IgD-negative memory B cell (primary cell): Measurements from ENCODE around the gene DIRAS2. TPM values are rescaled to one million over a fixed set of nuclear protein-coding genes. Genes with fewer than 3 reads are reported as not detected.
"Not testable (repeated sequence)": the region's sequence is repeated elsewhere in the genome, so short reads cannot be mapped to it uniquely, and the experiment has no call there.

Experiments
- H3K27ac Mint-ChIP-seq, 3 donors: one replicate each; pipeline ENCODE4 v1.8.0; 2020 to 2022; ENCODE audit warnings: mild to moderate bottlenecking in 3 of 3, mixed read lengths in 3 of 3, moderate library complexity in 1 of 3
- H3K27me3 Mint-ChIP-seq: one replicate; pipeline ENCODE4 v1.8.0; 2021; ENCODE audit warnings: mixed read lengths
- H3K36me3 Mint-ChIP-seq: one replicate; pipeline ENCODE4 v1.8.0; 2020; ENCODE audit warnings: mild to moderate bottlenecking, mixed read lengths
- H3K4me1 Mint-ChIP-seq, 3 donors: one replicate each; pipeline ENCODE4 v1.8.0; 2020 to 2022; ENCODE audit warnings: mixed read lengths in 3 of 3, mild to moderate bottlenecking in 1 of 3
- H3K4me3 Mint-ChIP-seq, 4 donors: one replicate each; pipeline ENCODE4 v1.8.0; 2020 to 2022; ENCODE audit warnings: mild to moderate bottlenecking in 4 of 4, mixed read lengths in 4 of 4, moderate library complexity in 3 of 4
- H3K9me3 Mint-ChIP-seq, 3 donors: one replicate each; pipeline ENCODE4 v1.8.0; 2020 to 2021; ENCODE audit warnings: mixed read lengths in 3 of 3, mild to moderate bottlenecking in 1 of 3
- polyA plus RNA-seq: library from polyadenylated mRNA; unstranded; fragments of 300-500 nt; fragmentation: Illumina TruSeq; gene quantifications from one replicate; pipeline ENCODE4 v1.2.3, GENCODE V29; 2021

The DIRAS2 gene
- polyA plus RNA-seq: not detected

- Mint-ChIP-seq H3K4me1 (peaks cover 6 to 10% (median 7%) of the 10 kb centered on the region in 3 donors), H3K9me3 (no peaks in the 10 kb centered on the region), H3K4me3 (peak within 1 kb of the TSS in 3 of 4 donors; percentile 76 to 91 (median 89)), H3K27ac (no peak within 1 kb of the TSS), H3K27me3 (peaks cover 31% of the 10 kb centered on the region), H3K36me3 (no peaks in the 10 kb centered on the region)
These were observed at the start of gene DIRAS2 for GRCh38 chr9:90642570-90643539. DIRAS2 (minus strand) TSS chr9:90642824; CDS start chr9:90613827, 28,997 bp downstream.

DNA sequence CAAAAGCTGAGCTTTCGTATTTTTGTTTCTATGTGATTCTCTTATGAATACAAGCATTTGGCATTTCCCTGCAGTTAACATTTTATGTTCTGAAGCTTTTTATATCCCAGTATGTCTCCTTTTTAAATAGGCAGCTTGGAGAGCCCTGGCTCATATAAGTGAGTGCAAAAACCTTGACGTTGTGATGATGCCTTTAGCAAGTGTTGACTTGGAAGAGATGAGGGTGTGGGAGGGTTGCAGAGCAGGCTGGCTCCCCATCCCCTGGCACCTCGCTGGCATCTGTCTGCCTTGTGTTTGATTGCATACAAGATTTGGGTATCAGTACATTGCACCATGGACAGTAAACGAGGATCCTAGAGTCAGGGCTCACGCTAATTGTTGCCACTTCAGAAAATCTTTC is 42.1 kb upstream of the DIRAS2 start:
- no peak overlapping the region for H3K4me3 Mint-ChIP-seq
- peaks cover 0 to 7% (median 4%) of the 10 kb centered on the region in 3 donors for H3K9me3 Mint-ChIP-seq
- no peaks in the 10 kb centered on the region for H3K36me3 Mint-ChIP-seq
- H3K27me3 Mint-ChIP-seq: peaks cover 8% of the 10 kb centered on the region
- no peaks in the 10 kb centered on the region for H3K4me1 Mint-ChIP-seq
- H3K27ac Mint-ChIP-seq: no peak overlapping the region

- H3K36me3 Mint-ChIP-seq: no peaks in the 10 kb centered on the region
- H3K27me3 Mint-ChIP-seq: peaks cover 8% of the 10 kb centered on the region
- H3K9me3 Mint-ChIP-seq: peaks cover 0 to 7% (median 4%) of the 10 kb centered on the region in 3 donors
- no peaks in the 10 kb centered on the region for H3K4me1 Mint-ChIP-seq
- H3K4me3 Mint-ChIP-seq: no peak overlapping the region
- no peak overlapping the region for H3K27ac Mint-ChIP-seq
These were observed 41.5 kb upstream of the DIRAS2 start for GRCh38 chr9:90684106-90684505.

- no peak overlapping the region for H3K27ac Mint-ChIP-seq
- no peaks in the 10 kb centered on the region for H3K4me1 Mint-ChIP-seq
- H3K9me3 Mint-ChIP-seq: no peaks in the 10 kb centered on the region
- no peaks in the 10 kb centered on the region for H3K36me3 Mint-ChIP-seq
- no peak overlapping the region for H3K4me3 Mint-ChIP-seq
- H3K27me3 Mint-ChIP-seq: peaks cover 2% of the 10 kb centered on the region
These were observed 37.9 kb upstream of the DIRAS2 start for GRCh38 chr9:90680534-90680933.

DNA sequence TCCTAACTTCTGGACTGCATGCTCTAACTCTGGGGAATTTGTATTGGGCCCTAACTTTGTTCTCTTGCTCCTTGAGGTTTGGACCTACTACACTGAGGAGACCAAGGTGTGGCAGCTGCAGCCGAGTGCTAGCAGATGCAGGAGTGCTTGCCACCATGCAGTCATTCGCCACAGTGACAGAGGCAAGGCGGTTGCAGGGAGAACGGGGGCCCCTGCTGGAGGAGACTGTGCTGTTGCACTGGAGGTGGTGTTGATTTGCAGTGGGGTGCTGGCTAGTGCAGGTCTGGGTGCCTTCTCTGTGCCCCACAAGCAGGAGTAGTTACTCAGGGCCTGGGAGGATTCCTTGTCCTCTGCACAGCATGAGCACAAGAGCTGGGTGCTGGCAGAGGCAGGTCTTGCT is 22.4 kb upstream of the DIRAS2 start:
- Mint-ChIP-seq H3K9me3 (peaks cover 8 to 19% (median 11%) of the 10 kb centered on the region in 3 donors), H3K27ac (no peak overlapping the region), H3K4me3 (no peak overlapping the region), H3K27me3 (peaks cover 33% of the 10 kb centered on the region), H3K36me3 (no peaks in the 10 kb centered on the region), H3K4me1 (no peaks in the 10 kb centered on the region)

DNA sequence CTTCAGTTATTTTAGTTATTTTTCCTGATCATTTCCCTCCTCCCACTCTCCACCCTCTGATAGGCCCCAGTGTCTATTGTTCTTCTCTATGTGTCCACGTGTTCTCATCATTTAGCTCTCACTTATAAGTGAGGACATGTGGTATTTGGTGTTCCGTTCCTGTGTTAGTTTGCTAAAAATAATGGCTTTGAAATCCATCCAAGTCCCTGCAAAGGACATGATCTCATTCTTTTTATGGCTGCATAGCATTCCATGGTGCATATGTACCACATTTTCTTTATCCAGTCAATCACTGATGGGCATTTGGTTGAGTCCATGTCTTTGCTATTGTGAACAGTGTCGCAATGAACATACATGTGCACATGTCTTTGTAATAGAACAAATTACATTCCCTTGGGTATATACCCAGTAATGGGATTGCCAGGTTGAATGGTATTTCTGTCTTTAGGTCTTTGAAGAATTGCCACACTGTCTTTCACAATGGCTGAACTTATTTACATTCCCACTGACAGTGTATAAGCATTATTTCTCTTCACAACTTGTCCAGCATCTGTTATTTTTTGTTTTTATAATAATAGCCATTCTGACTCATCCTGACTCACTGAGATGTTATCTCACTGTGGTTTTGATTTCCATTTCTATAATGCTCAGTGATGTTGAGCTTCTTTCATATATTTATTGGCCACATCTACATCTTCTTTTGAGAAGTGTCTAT is 17.2 kb upstream of the DIRAS2 start:
- H3K27me3 Mint-ChIP-seq: peaks cover 12% of the 10 kb centered on the region
- H3K4me3 Mint-ChIP-seq: no peak overlapping the region
- no peak overlapping the region for H3K27ac Mint-ChIP-seq
- peaks cover 1% of the 10 kb centered on the region for H3K36me3 Mint-ChIP-seq
- H3K9me3 Mint-ChIP-seq: peaks cover 4 to 8% (median 5%) of the 10 kb centered on the region in 3 donors
- no peaks in the 10 kb centered on the region for H3K4me1 Mint-ChIP-seq

GRCh38 chr9:90658783-90659182 is 16.2 kb upstream of the DIRAS2 start:
- Mint-ChIP-seq H3K27ac (no peak overlapping the region), H3K4me3 (no peak overlapping the region), H3K4me1 (no peaks in the 10 kb centered on the region), H3K9me3 (peaks cover 4 to 5% (median 4%) of the 10 kb centered on the region in 3 donors), H3K27me3 (peaks cover 7% of the 10 kb centered on the region), H3K36me3 (peaks cover 1% of the 10 kb centered on the region)

DNA sequence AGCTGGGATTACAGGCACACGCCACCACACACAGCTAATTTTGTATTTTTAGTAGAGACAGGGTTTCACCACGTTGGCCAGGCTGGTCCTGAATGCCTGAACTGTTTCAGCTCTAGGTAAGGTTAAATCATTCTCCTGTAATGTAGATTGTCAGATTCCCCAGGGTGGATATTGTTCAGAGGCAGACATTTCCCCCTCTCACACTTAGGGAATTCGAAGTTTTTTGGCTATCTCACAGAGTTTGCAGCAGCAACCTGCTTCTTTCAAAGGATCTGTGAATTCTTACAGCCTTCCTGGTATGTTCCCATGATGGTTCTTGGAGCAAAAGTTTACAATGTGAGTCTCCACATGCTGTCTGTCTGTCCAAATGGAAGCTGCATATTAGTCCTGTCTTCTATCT is 15.6 kb upstream of the DIRAS2 start:
- Mint-ChIP-seq H3K27ac (no peak overlapping the region), H3K4me3 (no peak overlapping the region), H3K27me3 (peaks cover 4% of the 10 kb centered on the region), H3K36me3 (peaks cover 1% of the 10 kb centered on the region), H3K9me3 (peaks cover 3 to 5% (median 3%) of the 10 kb centered on the region in 3 donors), H3K4me1 (no peaks in the 10 kb centered on the region)

- not testable (repeated sequence) for H3K36me3 Mint-ChIP-seq, H3K27me3 Mint-ChIP-seq, H3K4me1 Mint-ChIP-seq, H3K27ac Mint-ChIP-seq, H3K4me3 Mint-ChIP-seq, H3K9me3 Mint-ChIP-seq
These were observed 14.3 kb upstream of the DIRAS2 start for GRCh38 chr9:90656876-90657275.

DNA sequence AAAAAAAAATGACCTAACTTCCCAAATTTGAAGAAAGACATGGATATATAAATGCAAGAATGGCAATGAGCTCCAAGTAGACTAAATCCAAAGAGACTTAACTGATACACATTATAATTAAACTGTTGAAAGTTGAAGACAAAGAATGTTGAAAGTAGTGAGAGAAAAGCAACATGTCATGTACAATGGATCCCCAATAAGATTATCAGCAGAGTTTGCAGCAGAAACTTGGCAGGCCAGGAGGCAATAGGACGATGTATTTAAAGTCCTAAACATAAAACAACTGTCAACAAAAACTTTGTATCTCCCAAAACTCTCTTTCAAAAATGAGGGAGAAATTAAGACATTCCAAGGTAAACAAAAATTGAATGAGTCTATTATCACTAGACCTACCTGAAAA is 8.6 kb upstream of the DIRAS2 start:
- H3K4me1 Mint-ChIP-seq: no peaks in the 10 kb centered on the region
- peaks cover 1% of the 10 kb centered on the region for H3K36me3 Mint-ChIP-seq

GRCh38 chr9:90647843-90648242 is 5.2 kb upstream of the DIRAS2 start:
- Mint-ChIP-seq H3K36me3 (peaks cover 1% of the 10 kb centered on the region), H3K27me3 (peaks cover 23% of the 10 kb centered on the region), H3K4me3 (no peak overlapping the region), H3K27ac (no peak overlapping the region), H3K4me1 (peaks cover 0 to 3% (median 0%) of the 10 kb centered on the region in 3 donors), H3K9me3 (peaks cover 5 to 24% (median 21%) of the 10 kb centered on the region in 3 donors)

More for the DNA sequence above, 8.6 kb upstream of the DIRAS2 start:
- no peak overlapping the region for H3K27ac Mint-ChIP-seq
- H3K27me3 Mint-ChIP-seq: peaks cover 11% of the 10 kb centered on the region
- peaks cover 5 to 30% (median 25%) of the 10 kb centered on the region in 3 donors for H3K9me3 Mint-ChIP-seq
- H3K4me3 Mint-ChIP-seq: no peak overlapping the region

DNA sequence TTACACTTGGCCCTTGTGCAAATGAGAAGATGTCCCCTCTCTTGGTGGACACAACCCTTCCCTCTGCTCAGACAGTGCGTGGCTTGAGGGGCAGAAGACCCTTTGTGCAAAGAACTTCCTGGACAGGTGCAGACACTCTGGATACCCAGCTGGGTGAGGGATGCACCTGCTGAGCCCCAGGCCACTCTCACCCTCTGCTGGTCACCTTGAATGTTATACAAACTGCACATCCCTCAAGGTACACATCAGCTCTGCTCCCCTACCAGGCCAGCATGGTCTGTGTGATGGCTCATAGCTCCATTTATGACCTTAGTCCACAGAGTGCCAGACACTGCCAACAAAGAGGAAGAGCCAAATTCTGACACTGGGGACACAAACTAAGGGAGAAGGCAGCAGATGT is 3.1 kb upstream of the DIRAS2 start:
- Mint-ChIP-seq H3K4me1 (peaks cover 6 to 10% (median 7%) of the 10 kb centered on the region in 3 donors), H3K9me3 (peaks cover 5 to 14% (median 13%) of the 10 kb centered on the region in 3 donors), H3K27ac (no peak overlapping the region), H3K27me3 (peaks cover 31% of the 10 kb centered on the region), H3K4me3 (no peak overlapping the region), H3K36me3 (peaks cover 1% of the 10 kb centered on the region)

DNA sequence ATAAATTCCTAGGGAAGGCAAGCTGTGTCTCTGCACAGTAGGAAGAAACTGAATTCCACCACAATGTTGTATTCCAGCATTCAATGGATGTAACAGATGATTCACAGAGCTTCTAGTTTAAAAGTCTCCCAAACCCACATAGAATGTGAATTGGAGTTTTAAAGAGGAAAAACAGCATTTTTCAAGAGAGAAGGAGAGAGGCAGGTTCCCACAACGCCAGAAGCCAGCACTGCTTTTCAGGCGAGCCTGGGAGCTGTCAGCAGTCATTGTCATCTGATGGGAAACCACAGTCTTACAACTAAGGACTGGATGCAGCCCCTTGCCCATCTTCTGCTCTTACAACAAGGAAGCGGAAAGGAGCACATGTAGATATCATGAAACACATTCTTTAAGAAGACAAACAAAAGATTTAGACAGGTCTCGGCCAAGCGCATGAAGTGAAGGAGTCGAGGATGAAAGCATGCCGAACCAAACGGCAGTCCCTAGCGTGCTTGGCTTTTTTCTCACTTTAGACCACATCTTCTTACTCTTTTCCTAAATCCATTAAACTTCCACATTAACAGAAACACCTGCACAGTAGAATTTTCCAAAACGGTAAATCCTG is 638 bp downstream of the DIRAS2 start:
- peaks cover 28% of the 10 kb centered on the region for H3K27me3 Mint-ChIP-seq
- H3K36me3 Mint-ChIP-seq: no peaks in the 10 kb centered on the region
- no peak overlapping the region for H3K27ac Mint-ChIP-seq
- no peaks in the 10 kb centered on the region for H3K9me3 Mint-ChIP-seq
- peaks cover 6 to 10% (median 7%) of the 10 kb centered on the region in 3 donors for H3K4me1 Mint-ChIP-seq
- peak overlapping the region in 2 of 4 donors; percentile 64 to 91 for H3K4me3 Mint-ChIP-seq

DNA sequence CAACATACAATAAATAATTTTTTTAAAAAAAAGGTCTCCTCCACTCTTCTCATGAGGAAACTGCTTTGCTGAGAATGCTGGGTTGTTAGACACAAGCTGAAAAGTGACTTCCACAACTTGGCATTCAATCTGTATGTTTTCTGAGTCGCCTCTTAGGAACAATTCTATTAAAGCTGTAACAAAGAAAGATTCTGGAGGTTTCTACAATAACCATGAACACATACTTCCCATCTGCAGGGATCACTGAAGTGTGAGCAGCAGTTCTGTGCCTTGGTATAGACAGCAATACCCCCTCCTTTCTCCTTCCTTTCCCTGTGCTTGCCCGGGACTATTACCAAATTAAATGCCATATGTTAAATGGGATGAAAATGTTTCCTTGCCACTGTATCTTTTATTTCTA is 1.5 kb downstream of the DIRAS2 start:
- Mint-ChIP-seq H3K36me3 (no peaks in the 10 kb centered on the region), H3K27me3 (peaks cover 22% of the 10 kb centered on the region), H3K4me3 (no peak overlapping the region), H3K27ac (no peak overlapping the region), H3K4me1 (peaks cover 6 to 10% (median 7%) of the 10 kb centered on the region in 3 donors), H3K9me3 (no peaks in the 10 kb centered on the region)

- Mint-ChIP-seq H3K36me3 (no peaks in the 10 kb centered on the region), H3K27me3 (peaks cover 21% of the 10 kb centered on the region), H3K4me3 (no peak overlapping the region), H3K9me3 (no peaks in the 10 kb centered on the region), H3K4me1 (peaks cover 6 to 10% (median 7%) of the 10 kb centered on the region in 3 donors), H3K27ac (no peak overlapping the region)
These were observed 2.3 kb downstream of the DIRAS2 start for GRCh38 chr9:90640361-90640760.
